LNCAP (cell line): ENCODE measurements around the gene SPC25.

Experiments used
- TF ChIP-seq, protein P1 (sequence below): fragments of 450-650 bp; IDR thresholded peaks from 2 replicates; pipeline ENCODE4 v1.5.1; 2017; ENCODE audit warnings: mild to moderate bottlenecking

SPC25 gene

DNA sequence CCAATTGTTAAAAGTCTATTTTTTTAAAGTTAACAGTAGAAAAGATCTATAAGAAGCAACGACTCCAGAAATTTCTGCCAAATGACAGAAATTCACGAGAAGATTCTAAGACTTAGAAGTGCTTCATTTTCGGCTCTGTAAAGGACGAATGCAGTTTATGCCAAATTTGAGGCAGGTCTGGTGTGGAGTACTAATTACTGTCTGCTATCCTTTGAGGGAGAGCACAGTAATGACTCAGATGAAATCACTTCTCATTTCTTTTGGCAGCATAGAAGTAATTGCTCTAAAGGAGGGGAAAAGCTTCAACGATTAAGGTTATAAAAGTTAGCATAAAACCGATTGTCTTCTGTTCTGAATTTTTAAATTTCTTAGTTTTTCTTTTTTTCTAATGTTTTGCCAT, 22.2 kb upstream of the SPC25 start:
- TF ChIP-seq, protein P1, sequence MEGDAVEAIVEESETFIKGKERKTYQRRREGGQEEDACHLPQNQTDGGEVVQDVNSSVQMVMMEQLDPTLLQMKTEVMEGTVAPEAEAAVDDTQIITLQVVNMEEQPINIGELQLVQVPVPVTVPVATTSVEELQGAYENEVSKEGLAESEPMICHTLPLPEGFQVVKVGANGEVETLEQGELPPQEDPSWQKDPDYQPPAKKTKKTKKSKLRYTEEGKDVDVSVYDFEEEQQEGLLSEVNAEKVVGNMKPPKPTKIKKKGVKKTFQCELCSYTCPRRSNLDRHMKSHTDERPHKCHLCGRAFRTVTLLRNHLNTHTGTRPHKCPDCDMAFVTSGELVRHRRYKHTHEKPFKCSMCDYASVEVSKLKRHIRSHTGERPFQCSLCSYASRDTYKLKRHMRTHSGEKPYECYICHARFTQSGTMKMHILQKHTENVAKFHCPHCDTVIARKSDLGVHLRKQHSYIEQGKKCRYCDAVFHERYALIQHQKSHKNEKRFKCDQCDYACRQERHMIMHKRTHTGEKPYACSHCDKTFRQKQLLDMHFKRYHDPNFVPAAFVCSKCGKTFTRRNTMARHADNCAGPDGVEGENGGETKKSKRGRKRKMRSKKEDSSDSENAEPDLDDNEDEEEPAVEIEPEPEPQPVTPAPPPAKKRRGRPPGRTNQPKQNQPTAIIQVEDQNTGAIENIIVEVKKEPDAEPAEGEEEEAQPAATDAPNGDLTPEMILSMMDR: no peak

DNA sequence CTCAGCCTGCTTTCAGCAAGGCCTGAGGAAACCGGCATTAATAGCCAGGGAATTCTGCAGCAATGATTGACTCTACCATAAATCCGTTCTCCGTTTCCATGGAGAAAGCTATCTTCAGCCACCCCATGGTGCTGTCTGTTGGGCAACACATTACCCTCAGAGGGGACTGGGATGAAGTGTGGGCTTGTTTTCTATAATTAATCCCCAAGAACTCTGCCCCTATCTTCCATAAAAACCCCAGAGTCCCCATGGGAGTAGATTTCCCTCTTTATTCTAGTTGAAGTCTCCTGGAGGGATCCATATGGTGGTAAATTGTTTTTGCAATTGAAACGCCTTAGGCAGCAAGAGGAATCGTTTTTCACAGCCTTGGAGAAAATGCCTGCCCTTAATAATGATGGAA, 20.1 kb upstream of the SPC25 start:
- TF ChIP-seq, protein P1: no peak

- TF ChIP-seq, protein P1: no peak
Measured at GRCh38 chr2:168907940-168908662, 17.9 kb upstream of the SPC25 start.

DNA sequence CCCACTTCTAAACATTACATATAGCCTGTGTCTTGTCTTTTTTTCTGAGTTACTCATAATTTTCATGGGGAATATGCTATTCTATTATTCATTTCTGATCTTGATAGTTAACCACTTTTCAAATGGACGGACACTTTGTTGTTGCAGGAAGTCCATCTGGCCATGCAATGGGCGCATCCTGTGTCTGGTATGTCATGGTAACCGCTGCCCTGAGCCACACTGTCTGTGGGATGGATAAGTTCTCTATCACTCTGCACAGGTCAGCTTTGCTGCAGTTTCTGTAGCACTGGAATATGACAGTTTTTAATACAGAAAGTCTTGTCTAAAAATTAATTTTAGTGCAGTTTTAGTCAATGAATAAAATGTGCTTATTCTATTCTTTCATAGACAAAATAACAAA, 14.1 kb upstream of the SPC25 start:
- TF ChIP-seq, protein P1: no peak

DNA sequence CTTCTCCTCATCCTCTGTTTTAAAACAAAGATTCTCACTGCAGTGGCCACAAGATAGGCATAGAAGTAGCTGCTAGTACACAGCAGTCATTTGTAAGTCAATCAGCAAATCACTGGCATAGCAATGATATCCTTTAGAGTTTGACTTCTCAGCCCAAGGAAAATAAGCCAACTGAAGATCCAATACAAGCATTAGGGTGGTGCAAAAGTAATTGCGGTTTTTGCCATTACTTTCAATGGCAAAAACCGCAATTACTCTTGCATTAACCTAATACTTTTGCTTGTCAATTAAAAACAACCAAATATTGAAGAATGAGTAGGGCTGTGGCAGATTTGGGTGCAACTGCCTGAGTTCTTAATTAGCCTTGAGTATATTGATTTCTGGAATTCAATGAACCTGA, 13.7 kb upstream of the SPC25 start:
- TF ChIP-seq, protein P1: no peak

DNA sequence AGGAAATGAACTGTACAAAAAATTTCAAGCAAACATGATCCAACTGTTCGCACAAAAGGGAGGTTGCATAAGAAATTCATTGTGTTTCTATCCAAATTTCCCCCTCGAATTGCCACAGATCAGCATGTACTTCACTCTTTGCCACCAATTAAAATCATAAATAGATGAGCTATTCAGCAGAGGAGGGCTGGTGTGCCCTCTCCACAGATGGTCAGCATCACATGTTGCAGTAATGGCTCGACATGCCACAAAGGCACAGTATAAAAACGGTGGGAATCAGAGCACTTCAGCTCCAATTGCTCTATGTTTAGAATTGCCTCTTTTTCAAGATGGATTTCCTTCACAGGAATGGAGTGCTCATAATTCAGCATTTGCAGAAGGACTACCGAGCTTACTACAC, 10.8 kb upstream of the SPC25 start, which contains the start of gene G6PC2:
Gene G6PC2, plus strand, starts transcription at position 289 of the 400 bp plus-strand sequence. Its CDS starts 41 bp downstream, at position 330.
- TF ChIP-seq, protein P1: no peak

GRCh38 chr2:168897449-168897848, 7.2 kb upstream of the SPC25 start:
- TF ChIP-seq, protein P1: no peak
